HepG2 (cell line): Measurements from ENCODE around the gene PRR20B. TPM values are rescaled to one million over a fixed set of nuclear protein-coding genes. Genes with fewer than 3 reads are reported as not detected.
"Not testable (repeated sequence)": the region's sequence is repeated elsewhere in the genome, so short reads cannot be mapped to it uniquely, and the experiment has no call there.

Source experiments
- ATAC-seq: fragments of 200-7000 bp; cut with Tn5 transposase; 3 replicates; pipeline ENCODE4 v1.9.1; 2020; ENCODE audit warnings: mild to moderate bottlenecking, moderate library complexity
- Bru-seq: library from RNA; stranded (reverse); fragments of 400-500 nt; gene quantifications from one replicate; lab custom pipeline; 2021; lab: Mats Ljungman, UMichigan
- BruChase-seq, 2 experiments: library from RNA; stranded (reverse); fragments of 400-500 nt; gene quantifications; one replicate each; lab custom pipeline; 2021; lab: Mats Ljungman, UMichigan
- BruUV-seq: library from RNA; stranded (reverse); fragments of 400-500 nt; replicated peaks from 2 replicates; lab custom pipeline; 2021; lab: Mats Ljungman, UMichigan
- CTCF ChIA-PET: fragments of 300-600 bp; formaldehyde crosslinking; extraction: SDS; loops from one replicate; lab custom pipeline; 2021; ENCODE audit warnings: low total read pairs, inconsistent platforms, low intra/inter-chr PET ratio; lab: Yijun Ruan, JAX
- POLR2A ChIA-PET: fragments of 350-600 bp; sonication (Branson Sonifier 250); formaldehyde crosslinking; loops from one replicate; lab custom pipeline; 2020; ENCODE audit warnings: antibody characterized with exemption, inconsistent platforms; lab: Yijun Ruan, JAX
- DNase-seq: peaks from one replicate; pipeline ENCODE4 v3.0.0-alpha.2; 2015; ENCODE audit warnings: low spot score
- FAIRE-seq: peaks from 3 replicates; lab custom pipeline; 2011; peaks lifted over from hg19 to GRCh38; lab: Jason Lieb, UNC
- H2AFZ ChIP-seq: one replicate; pipeline ENCODE4 v1.6.1; 2011; ENCODE audit warnings: low read length, inconsistent platforms
- H3K27ac ChIP-seq: fragments of 300-600 bp; 3 replicates; pipeline ENCODE4 v1.8.0; 2011; ENCODE audit warnings: mixed run types, mild to moderate bottlenecking, mixed read lengths, low read length, inconsistent platforms; ENCODE audit not compliant: insufficient read depth; ENCODE audit errors: extremely low read length
- H3K27me3 ChIP-seq, 2 experiments: fragments of 200-600 bp in 1 of 2; 2 replicates in 1 of 2; 3 replicates in 1 of 2; pipeline versions ENCODE4 v1.6.0 to v1.8.0; 2011; ENCODE audit warnings: low read length in 2 of 2, mild to moderate bottlenecking in 2 of 2, moderate library complexity in 2 of 2, inconsistent platforms in 1 of 2; ENCODE audit not compliant: insufficient read depth in 2 of 2, control insufficient read depth in 1 of 2
- H3K36me3 ChIP-seq, 2 experiments: fragments of 200-600 bp in 1 of 2; replicated peaks in 1 of 2; 2 replicates in 1 of 2; 3 replicates in 1 of 2; pipeline versions ENCODE4 v1.5.1 to v1.8.0; 2011; ENCODE audit warnings: low read length in 2 of 2, inconsistent platforms in 1 of 2; ENCODE audit not compliant: insufficient read depth in 2 of 2, control insufficient read depth in 1 of 2
- H3K4me1 ChIP-seq: 2 replicates; pipeline ENCODE4 v1.5.1; 2012; ENCODE audit warnings: low read length, inconsistent platforms; ENCODE audit not compliant: insufficient read depth
- H3K4me2 ChIP-seq: 2 replicates; pipeline ENCODE4 v1.6.0; 2011; ENCODE audit warnings: low read depth, low read length, inconsistent platforms
- H3K4me3 ChIP-seq, 3 experiments: fragments of 200-600 bp in 1 of 3; sonication (generic), shearing (Covaris generic) in 1 of 3; replicated peaks in 1 of 3; 2 replicates each; pipeline ENCODE4 v1.5.1; 2011 to 2016; ENCODE audit warnings: low read length in 3 of 3, inconsistent platforms in 2 of 3, low read depth in 2 of 3, mild to moderate bottlenecking in 2 of 3, control low read depth in 1 of 3, mixed read lengths in 1 of 3; ENCODE audit not compliant: insufficient read depth in 1 of 3
- H3K79me2 ChIP-seq: one replicate; pipeline ENCODE4 v1.6.1; 2011; ENCODE audit warnings: low read length, inconsistent platforms; ENCODE audit not compliant: insufficient read depth
- H3K9ac ChIP-seq: 2 replicates; pipeline ENCODE4 v1.6.0; 2011; ENCODE audit warnings: mild to moderate bottlenecking, low read depth, low read length, inconsistent platforms; ENCODE audit not compliant: insufficient read depth
- H3K9me3 ChIP-seq: 2 replicates; pipeline ENCODE4 v1.5.1; 2012; ENCODE audit warnings: mild to moderate bottlenecking, low read length
- H4K20me1 ChIP-seq: 2 replicates; pipeline ENCODE4 v1.6.0; 2011; ENCODE audit warnings: inconsistent platforms, mild to moderate bottlenecking, low read length, moderate library complexity; ENCODE audit not compliant: insufficient read depth
- ELF4 ChIP-seq: sonication (generic); formaldehyde crosslinking; IDR thresholded peaks from 2 replicates; pipeline ENCODE4 v1.5.0; 2020; ENCODE audit warnings: missing genetic modification reagents, mild to moderate bottlenecking, moderate library complexity, borderline replicate concordance
- FOXO4 ChIP-seq: sonication (generic); formaldehyde crosslinking; conservative IDR thresholded peaks from 2 replicates; pipeline ENCODE4 v1.8.1; 2023; ENCODE audit warnings: missing genetic modification reagents
- HNRNPUL1 ChIP-seq: fragments of 200-400 bp; formaldehyde crosslinking; IDR thresholded peaks from 2 replicates; pipeline ENCODE4 v1.6.1; 2017; ENCODE audit warnings: low read depth, mild to moderate bottlenecking, low read length, moderate library complexity
- SALL1 ChIP-seq: sonication (generic); formaldehyde crosslinking; IDR thresholded peaks from 2 replicates; pipeline ENCODE4 v1.8.0; 2022; ENCODE audit warnings: mild to moderate bottlenecking, missing genetic modification reagents
- SMAD1 ChIP-seq: sonication (generic); formaldehyde crosslinking; IDR thresholded peaks from 2 replicates; pipeline ENCODE4 v1.4.0; 2020; ENCODE audit warnings: missing genetic modification reagents, low read depth, mild to moderate bottlenecking, borderline replicate concordance
- SP2 ChIP-seq: sonication (generic); formaldehyde crosslinking; IDR thresholded peaks from 2 replicates; pipeline ENCODE4 v1.5.1; 2020; ENCODE audit warnings: mild to moderate bottlenecking, missing genetic modification reagents
- SRY ChIP-seq: sonication (generic); formaldehyde crosslinking; IDR thresholded peaks from 2 replicates; pipeline ENCODE4 v1.8.0; 2022; ENCODE audit warnings: mild to moderate bottlenecking, missing genetic modification reagents
- SSRP1 ChIP-seq: IDR thresholded peaks from 2 replicates; pipeline ENCODE4 v1.6.1; 2016; ENCODE audit warnings: control low read depth
- WIZ ChIP-seq: sonication (generic); formaldehyde crosslinking; IDR thresholded peaks from 2 replicates; pipeline ENCODE4 v1.5.1; 2020; ENCODE audit warnings: mild to moderate bottlenecking, missing genetic modification reagents
- ZNF605 ChIP-seq: sonication (generic); formaldehyde crosslinking; IDR thresholded peaks from 2 replicates; pipeline ENCODE4 v1.8.0; 2022; ENCODE audit warnings: mild to moderate bottlenecking, missing genetic modification reagents
- WGBS: methylation state at CpG from one replicate; pipeline ENCODE4 v1.1.6; 2017; ENCODE audit warnings: low lambda C conversion rate; 5-methylcytosine and 5-hydroxymethylcytosine counted together
- in situ Hi-C: cut with HindIII; loops from 2 replicates; pipeline ENCODE4 v1.10.0; 2017; ENCODE audit warnings: low pct_unique_long_range_greater_than_20kb; ENCODE audit not compliant: extremely low pct_ligation_motif_present
- intact Hi-C: fragments of 100-400 bp; cut with micrococcal nuclease; formaldehyde crosslinking; loops from one replicate; pipeline ENCODE4 v1.10.0; 2022; ENCODE audit not compliant: unreplicated experiment
- long read RNA-seq, 2 experiments: library from RNA in 1 of 2; library from polyadenylated mRNA in 1 of 2; stranded (forward) in 1 of 2; unstranded in 1 of 2; transcript quantifications; one replicate each; pipeline ENCODE4 v2.0.0, GENCODE V29; 2019 to 2022
- polyA minus RNA-seq, 3 experiments: library from RNA; depleted of rRNA, polyadenylated mRNA; stranded (reverse); fragments of >200 nt; gene quantifications; 2 replicates each; pipeline ENCODE4 v1.2.3, GENCODE V29; 2011; ENCODE audit warnings: low replicate concordance in 1 of 3
- polyA plus RNA-seq, 8 experiments: library from polyadenylated mRNA; depleted of rRNA in 3 of 8; stranded (reverse) in 7 of 8; unstranded in 1 of 8; fragments of >200 nt; fragmentation: Illumina TruSeq in 4 of 8; extraction: Trizol in 4 of 8; gene quantifications; 2 replicates each; pipeline versions ENCODE4 v1.2.1 to v1.2.3, GENCODE V29; 2011 to 2016; ENCODE audit warnings: low read depth in 4 of 8, missing spikeins in 1 of 8, mixed read lengths in 1 of 8; ENCODE audit not compliant: insufficient read depth in 1 of 8
- total RNA-seq, 5 experiments: library from RNA; depleted of rRNA; stranded (reverse); fragments of >200 nt; fragmentation: Illumina TruSeq; extraction: Trizol; gene quantifications; 2 replicates each; pipeline ENCODE4 v1.2.3, GENCODE V29; 2016; ENCODE audit warnings: low read depth in 1 of 5

PRR20B gene
- total RNA-seq (2016; rRNA removed; fragmentation: Illumina TruSeq; extraction: Trizol) (not detected in 2 replicates), polyA plus RNA-seq (2011; rRNA removed) (not detected in 2 replicates), polyA minus RNA-seq (2011; rRNA and poly(A)+ RNA removed; ENCODE audit: low replicate concordance) (not detected in 2 replicates), Bru-seq, nascent RNA (not detected), BruChase-seq, experiment 1, labeled RNA remaining after a 6-hour chase (not detected), BruChase-seq, experiment 2, labeled RNA remaining after a 2-hour chase (not detected)
- not detected in 2 replicates for total RNA-seq (2016; cell fraction: cytosol; rRNA removed; fragmentation: Illumina TruSeq; extraction: Trizol; ENCODE audit: low read depth)
- not detected in 2 replicates for total RNA-seq (2016; cell fraction: insoluble cytoplasmic fraction; rRNA removed; fragmentation: Illumina TruSeq; extraction: Trizol)
- not detected in 2 replicates for total RNA-seq (2016; cell fraction: membrane; rRNA removed; fragmentation: Illumina TruSeq; extraction: Trizol)
- not detected in 2 replicates for total RNA-seq (2016; cell fraction: nucleus; rRNA removed; fragmentation: Illumina TruSeq; extraction: Trizol)
- polyA plus RNA-seq (2011; cell fraction: cytosol; rRNA removed) = not detected in 2 replicates
- not detected in 2 replicates for polyA plus RNA-seq (2011; cell fraction: nucleus; rRNA removed)
- not detected in 2 replicates for polyA plus RNA-seq (2012)
- not detected in 2 replicates for polyA plus RNA-seq (2016; cell fraction: cytosol; fragmentation: Illumina TruSeq; extraction: Trizol; ENCODE audit: low read depth)
- polyA plus RNA-seq (2016; cell fraction: insoluble cytoplasmic fraction; fragmentation: Illumina TruSeq; extraction: Trizol; ENCODE audit: low read depth) = not detected in 2 replicates
- not detected in 2 replicates for polyA plus RNA-seq (2016; cell fraction: membrane; fragmentation: Illumina TruSeq; extraction: Trizol; ENCODE audit: low read depth)
- polyA plus RNA-seq (2016; cell fraction: nucleus; fragmentation: Illumina TruSeq; extraction: Trizol; ENCODE audit: insufficient read depth, low read depth) = not detected in 2 replicates
- polyA minus RNA-seq (2011; cell fraction: cytosol; rRNA and poly(A)+ RNA removed) = not detected in 2 replicates
- polyA minus RNA-seq (2011; cell fraction: nucleus; rRNA and poly(A)+ RNA removed) = not detected in 2 replicates
- long read RNA-seq, experiment 1 = 0 reads
- long read RNA-seq, experiment 2 = 0 reads

GRCh38 chr13:57147188-57147587 is at the start of gene PRR20B:
Gene PRR20B (plus strand): TSS chr13:57147488. CDS start chr13:57147875, 387 bp downstream.
- H3K36me3 ChIP-seq, FAIRE-seq, H3K27ac ChIP-seq, H3K4me2 ChIP-seq, intact Hi-C loops, in situ Hi-C loops, H3K9ac ChIP-seq, BruUV-seq, H3K4me1 ChIP-seq, H2AFZ ChIP-seq, H4K20me1 ChIP-seq, DNase-seq, POLR2A ChIA-PET, H3K27me3 ChIP-seq, ATAC-seq, CTCF ChIA-PET, H3K79me2 ChIP-seq, H3K4me3 ChIP-seq, H3K9me3 ChIP-seq: not testable (repeated sequence)
- WGBS = no CpG with 5 or more reads among the region's 22 CpGs

- no peak overlapping the region for H3K9ac ChIP-seq
- H3K79me2 ChIP-seq = no peaks in the 10 kb centered on the region
- WGBS = 13% methylated on average over 4 of the region's 4 CpGs
- FAIRE-seq = no peak
- H3K4me3 ChIP-seq = no peak overlapping the region
- ChIA-PET CTCF (no interaction called here), POLR2A (no interaction called here)
- no peaks in the 10 kb centered on the region for H4K20me1 ChIP-seq
- no peak overlapping the region for H3K27ac ChIP-seq
- BruUV-seq = no TSS peak
- H3K9me3 ChIP-seq = peaks cover 81% of the 10 kb centered on the region
- H3K27me3 ChIP-seq = no peaks in the 10 kb centered on the region
- no peak overlapping the region for H3K4me2 ChIP-seq
- no peaks in the 10 kb centered on the region for H3K36me3 ChIP-seq
- in situ Hi-C loops = loop anchor here (25.0 kb wide), 1 partner anchor 97 kb away; no protein-coding TSS in a partner anchor
- H3K4me1 ChIP-seq = no peaks in the 10 kb centered on the region
- no peak overlapping the region for H2AFZ ChIP-seq
- no peak for DNase-seq
- no peak for ATAC-seq
- intact Hi-C loops = no loop called here
- TF ChIP-seq SP2 (CRISPR knock-in tag) (no peak), SALL1 (CRISPR knock-in tag) (no peak), SMAD1 (no peak), HNRNPUL1 (no peak), SRY (no peak), FOXO4 (CRISPR knock-in tag) (no peak), ZNF605 (no peak), WIZ (CRISPR knock-in tag) (no peak), SSRP1 (no peak), ELF4 (no peak)
These were observed 32.3 kb upstream of the PRR20B start for GRCh38 chr13:57114945-57115344.
